GM19099 (cell line): Measurements from ENCODE around the gene PPDPF.

Experiments
- POLR2A ChIP-seq: IDR thresholded peaks from 3 replicates; pipeline ENCODE4 v1.6.1; 2011; ENCODE audit warnings: low read depth; ENCODE audit not compliant: insufficient read length; ENCODE audit errors: extremely low read depth

Gene PPDPF

GRCh38 chr20:63520504-63520933 is at the start of gene PPDPF:
PPDPF (plus strand) TSS chr20:63520765; CDS start chr20:63521309, 544 bp downstream.
- peak; percentile 97 for TF ChIP-seq POLR2A

- no peak for TF ChIP-seq POLR2A
Measured at GRCh38 chr20:63471002-63471716, 49.4 kb upstream of the PPDPF start.

- no peak for TF ChIP-seq POLR2A
Measured at GRCh38 chr20:63471717-63471980, 48.9 kb upstream of the PPDPF start.

- no peak for TF ChIP-seq POLR2A
Measured at GRCh38 chr20:63471981-63472831, 48.4 kb upstream of the PPDPF start, which contains the start of gene KCNQ2. KCNQ2 (minus strand) TSS chr20:63472655; CDS start chr20:63472463, 192 bp downstream.

- TF ChIP-seq POLR2A: no peak
Measured at GRCh38 chr20:63472862-63473390, 47.6 kb upstream of the PPDPF start.

GRCh38 chr20:63473555-63474449 is 46.8 kb upstream of the PPDPF start:
- no peak for TF ChIP-seq POLR2A

- TF ChIP-seq POLR2A: no peak
Measured at GRCh38 chr20:63475209-63475608, 45.4 kb upstream of the PPDPF start.

- TF ChIP-seq POLR2A: no peak
Measured at GRCh38 chr20:63477061-63477616, 43.4 kb upstream of the PPDPF start.

- TF ChIP-seq POLR2A: no peak
Measured at GRCh38 chr20:63477944-63478343, 42.6 kb upstream of the PPDPF start.

GRCh38 chr20:63478346-63479302 is 41.9 kb upstream of the PPDPF start:
- no peak for TF ChIP-seq POLR2A

- no peak for TF ChIP-seq POLR2A
Measured at GRCh38 chr20:63481503-63481902, 39.1 kb upstream of the PPDPF start.

- no peak for TF ChIP-seq POLR2A
Measured at GRCh38 chr20:63482021-63482587, 38.5 kb upstream of the PPDPF start.

GRCh38 chr20:63483834-63484233 is 36.7 kb upstream of the PPDPF start:
- TF ChIP-seq POLR2A: no peak
